ENCODE results near the gene TTI1.

GRCh38 chr20:37936041-37936440 lies 97.2 kb downstream of the TTI1 start:
- TF ChIP-seq CTCF (IDR thresholded peaks at IDR 0.05) (no peak), POLR2AphosphoS5 (IDR thresholded peaks at IDR 0.05) (no peak)

Data from stomach (tissue), 4 donors.